NCI-H128 (cell line): Measurements from ENCODE around the gene MINAR1.

Experiments
- DNase-seq: peaks from one replicate; lab custom pipeline; 2025; ENCODE audit not compliant: unreplicated experiment; lab: John Stamatoyannopoulos, UW

MINAR1 gene

DNA sequence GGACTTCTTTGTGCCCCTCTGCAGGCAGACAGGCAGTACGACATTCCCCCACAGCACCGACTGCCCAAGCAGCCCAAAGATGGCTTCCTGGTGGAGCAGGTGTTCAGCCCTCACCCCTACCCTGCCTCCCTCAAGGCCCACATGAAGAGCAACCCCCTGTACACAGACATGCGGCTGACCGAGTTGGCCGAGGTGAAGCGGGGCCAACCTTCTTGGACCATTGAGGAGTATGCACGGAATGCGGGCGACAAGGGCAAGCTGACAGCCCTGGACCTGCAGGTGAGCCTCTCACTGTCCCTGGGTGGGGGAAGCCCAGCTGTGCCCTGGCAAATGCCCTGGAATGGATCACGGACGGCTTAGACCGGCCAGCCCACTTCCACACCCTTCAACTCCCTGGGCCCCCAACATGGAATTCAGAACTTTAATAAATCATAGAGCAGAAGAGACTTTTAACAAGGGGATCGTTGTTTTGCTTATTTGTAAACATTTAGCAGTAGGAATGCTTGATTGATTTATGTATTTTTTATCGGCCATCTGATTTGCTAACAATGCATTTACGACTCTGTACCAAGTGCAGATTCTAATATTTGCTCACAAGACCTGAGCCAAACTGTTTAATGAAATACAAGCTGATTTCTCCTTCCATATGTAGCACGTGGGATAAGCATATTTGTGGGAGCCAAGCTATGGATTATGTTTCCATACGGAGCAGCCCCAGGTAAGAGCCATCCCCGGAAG lies 31.1 kb downstream of the MINAR1 start:
- no peak for DNase-seq

DNA sequence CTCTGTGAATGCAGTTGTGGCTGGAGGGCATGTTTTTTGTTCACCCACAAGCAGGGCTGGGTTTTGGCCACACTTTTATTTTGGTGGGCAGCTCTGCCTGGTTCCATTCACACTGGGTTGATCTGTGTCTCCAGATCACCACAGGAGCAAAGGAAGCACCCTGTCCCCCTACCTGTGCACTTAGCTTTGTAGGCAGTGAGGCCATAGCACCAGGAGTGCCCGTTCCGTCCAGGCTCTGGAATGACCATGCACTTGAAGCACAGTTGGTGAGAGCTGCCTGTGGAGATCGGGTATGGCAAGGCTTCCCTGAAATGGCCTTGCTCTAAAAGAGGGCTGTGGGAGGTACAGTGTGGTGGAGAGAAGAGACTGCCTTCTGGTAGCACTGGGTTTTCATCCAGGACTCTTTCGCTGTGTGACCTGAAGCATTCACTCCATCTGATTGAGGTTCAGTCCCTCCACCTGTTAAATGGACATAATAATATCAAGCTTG lies 31.7 kb downstream of the MINAR1 start:
- DNase-seq: no peak

DNA sequence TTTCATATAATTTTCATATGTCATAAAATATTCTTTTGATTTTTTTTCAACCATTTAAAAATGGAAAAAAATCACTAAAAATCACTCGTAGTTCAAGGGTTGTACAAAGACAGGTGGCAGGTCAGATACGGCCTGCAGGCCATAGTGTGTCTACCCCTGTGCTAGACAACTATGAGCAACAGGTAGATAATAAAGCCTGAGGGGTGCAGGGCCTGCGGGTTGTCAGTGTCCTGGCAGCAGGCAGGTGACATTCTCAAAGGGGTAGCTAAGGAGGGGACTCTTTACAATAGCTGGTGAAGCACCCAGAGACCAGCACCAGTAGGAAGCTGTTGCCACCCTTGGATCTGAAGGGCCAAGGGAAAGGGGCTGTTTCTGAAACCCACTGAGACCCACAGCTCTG lies 34.4 kb downstream of the MINAR1 start:
- no peak for DNase-seq

DNA sequence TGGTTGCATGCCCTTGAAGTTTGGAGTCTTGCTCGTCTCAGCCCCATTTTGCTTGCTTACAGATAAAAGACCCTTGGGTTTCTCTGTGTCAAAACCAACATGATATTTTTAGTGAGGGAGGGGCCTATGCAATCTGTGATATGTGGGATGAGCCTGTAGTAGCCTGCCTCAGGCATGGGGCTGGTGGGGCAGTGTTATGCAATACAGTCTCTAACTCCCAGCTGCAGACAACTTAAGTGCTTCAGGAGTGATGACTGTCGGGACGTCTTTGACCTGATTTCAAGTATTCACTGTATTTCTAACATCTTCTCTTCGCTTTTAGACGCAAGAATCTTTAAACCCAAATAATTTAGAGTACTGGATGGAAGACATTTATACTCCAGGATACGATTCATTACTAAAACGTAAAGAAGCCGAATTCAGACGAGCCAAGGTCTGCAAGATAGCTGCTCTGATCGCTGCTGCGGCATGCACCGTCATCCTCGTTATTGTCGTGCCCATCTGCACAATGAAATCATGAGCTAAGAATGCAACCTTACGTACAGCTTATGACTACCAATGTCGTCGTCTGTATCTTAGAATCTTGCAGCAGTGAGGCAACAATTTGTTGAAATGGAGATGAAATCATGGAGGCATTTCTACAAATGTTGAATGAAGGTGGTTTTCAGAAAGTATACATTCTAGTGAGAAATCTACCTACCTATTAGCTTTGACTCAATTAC lies 35.9 kb downstream of the MINAR1 start:
- no peak for DNase-seq

DNA sequence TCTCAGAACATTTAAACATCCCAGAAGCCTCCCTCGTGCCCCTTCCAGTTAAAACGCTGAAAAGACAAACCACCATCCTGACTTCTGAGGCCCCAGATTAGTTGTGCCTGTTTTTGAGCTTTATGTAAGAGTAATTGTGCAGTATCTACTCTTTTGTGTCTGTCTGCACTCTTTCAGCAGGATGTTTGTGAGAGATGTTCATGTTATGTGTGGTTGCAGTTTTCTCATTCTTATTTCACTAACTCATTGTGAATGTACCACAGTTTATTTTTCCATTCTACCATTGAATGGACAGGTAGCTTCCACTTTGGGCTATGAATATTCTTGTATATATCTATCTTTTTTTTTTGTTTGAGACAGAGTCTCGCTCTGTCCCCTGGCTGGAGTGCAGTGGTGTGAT lies 40.3 kb downstream of the MINAR1 start:
- no peak for DNase-seq

DNA sequence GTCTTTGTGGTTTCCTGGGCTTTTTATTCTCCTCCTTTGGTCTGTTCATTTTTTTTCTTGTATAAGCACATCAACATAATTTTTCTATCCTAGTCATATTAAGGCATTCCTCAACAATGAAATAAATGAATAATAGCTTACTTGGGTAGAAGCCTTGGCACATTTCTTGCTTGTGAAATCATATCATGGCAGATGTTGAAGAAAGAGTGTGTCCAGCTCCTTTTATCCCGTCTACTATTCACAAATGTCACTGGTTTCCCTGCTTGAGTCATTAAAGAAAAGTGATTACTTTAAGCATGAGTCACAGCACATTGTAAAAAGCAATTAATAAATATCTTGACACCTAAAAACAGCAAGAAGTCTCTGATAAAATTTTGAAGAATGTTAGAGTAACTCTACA lies 42.1 kb downstream of the MINAR1 start:
- no peak for DNase-seq

DNA sequence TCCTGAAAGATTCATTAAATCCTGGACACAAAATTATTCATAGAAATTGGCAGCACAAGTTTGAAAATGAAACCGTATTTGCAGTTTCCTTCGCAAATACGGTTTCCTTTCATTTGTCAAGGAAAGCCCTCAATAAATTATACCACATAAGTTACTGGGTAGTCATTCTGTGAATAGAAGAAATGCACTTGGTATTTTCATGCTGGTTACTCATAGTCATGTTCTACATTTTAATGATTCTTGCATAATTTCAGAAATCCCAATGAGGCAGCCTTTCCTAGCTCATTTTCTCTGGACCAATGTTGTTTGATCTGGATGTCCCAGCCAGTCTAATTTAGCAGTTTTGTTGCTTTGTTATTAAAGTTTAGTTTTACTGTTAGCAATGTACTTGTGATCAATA lies 43.2 kb downstream of the MINAR1 start:
- no peak for DNase-seq

DNA sequence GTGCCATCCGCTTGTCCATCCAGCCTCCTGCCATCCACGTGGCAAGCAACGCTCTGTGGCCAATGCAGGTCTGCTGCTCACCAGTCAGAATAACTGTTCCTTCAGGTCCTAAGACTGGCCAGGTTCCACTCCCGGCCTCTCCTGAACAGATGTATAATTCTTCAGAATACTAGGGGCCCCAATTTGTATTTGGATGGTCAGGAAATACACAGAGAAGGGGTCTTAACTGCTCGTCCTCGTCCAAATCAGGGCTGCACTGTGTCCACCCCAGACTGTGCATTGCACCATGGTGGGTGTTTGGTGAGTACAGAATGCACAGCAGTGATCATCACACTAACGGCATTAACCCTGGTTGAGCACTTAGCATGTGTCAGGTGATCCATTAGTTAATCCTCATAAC lies 46.0 kb downstream of the MINAR1 start:
- no peak for DNase-seq

DNA sequence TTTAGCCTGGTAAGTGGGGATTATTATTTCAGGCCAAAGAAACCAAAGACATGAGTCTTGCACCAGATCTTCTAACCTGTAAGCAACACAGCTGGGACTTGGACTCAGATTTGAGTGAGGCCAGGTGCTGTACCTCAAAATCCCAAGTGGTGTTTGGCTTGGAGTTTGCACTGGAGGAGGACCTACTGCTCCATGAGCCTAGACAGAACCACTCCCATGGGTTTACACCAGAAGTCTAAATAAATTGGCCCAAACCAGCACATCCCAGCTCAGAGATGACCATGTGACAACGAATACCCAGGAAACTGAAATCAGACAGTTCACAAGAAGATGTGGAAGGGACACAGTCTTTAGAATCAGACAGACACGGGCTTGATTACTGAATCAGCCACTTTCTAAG lies 47.5 kb downstream of the MINAR1 start:
- no peak for DNase-seq

DNA sequence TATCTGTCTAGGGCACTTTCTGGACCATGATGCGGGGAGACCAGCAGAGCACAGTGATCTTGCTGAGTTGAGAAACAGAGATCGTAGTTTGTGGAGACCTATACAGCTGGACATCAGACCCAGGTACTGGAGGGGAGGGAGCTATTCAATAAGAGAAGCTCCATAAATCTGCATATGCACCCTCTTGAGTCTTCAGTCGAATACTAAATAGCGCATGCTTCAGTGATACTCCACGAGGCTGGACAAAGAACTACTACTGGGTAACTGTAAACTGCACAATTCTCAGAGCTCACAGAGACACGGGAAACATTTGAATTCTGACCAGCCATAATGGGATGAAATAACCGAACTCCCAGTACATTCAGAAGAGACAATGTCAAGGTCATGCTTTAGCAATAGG lies 49.7 kb downstream of the MINAR1 start:
- no peak for DNase-seq
